H54 (cell line): ENCODE results near the gene ALB.
"Not testable (repeated sequence)": the region's sequence is repeated elsewhere in the genome, so short reads cannot be mapped to it uniquely, and the experiment has no call there.

ENCODE experiments used
- DNase-seq: peaks from one replicate; pipeline ENCODE4 v3.0.0; 2011; ENCODE audit warnings: low spot score, mixed read lengths; ENCODE audit not compliant: insufficient read length
- FAIRE-seq: peaks from 3 replicates; lab custom pipeline; 2011; peaks lifted over from hg19 to GRCh38; lab: Jason Lieb, UNC
- POLR2A ChIP-seq: IDR thresholded peaks from 2 replicates; pipeline ENCODE4 v1.6.1; 2011; ENCODE audit warnings: low read depth, mild to moderate bottlenecking, low read length

ALB gene

GRCh38 chr4:73404042-73404441, at the start of gene ALB:
Gene ALB, plus strand, starts transcription at chr4:73404287. Its CDS starts 41 bp downstream, at chr4:73404328.
- no peak for TF ChIP-seq POLR2A
- FAIRE-seq = no peak
- no peak for DNase-seq

- not testable (repeated sequence) for FAIRE-seq, DNase-seq
Measured at GRCh38 chr4:73357174-73357573, 46.9 kb upstream of the ALB start.

GRCh38 chr4:73369506-73370199, 34.4 kb upstream of the ALB start:
- FAIRE-seq, DNase-seq: not testable (repeated sequence)

GRCh38 chr4:73375328-73375741, 28.8 kb upstream of the ALB start:
- DNase-seq (no peak), FAIRE-seq (no peak)
- no peak for TF ChIP-seq POLR2A

GRCh38 chr4:73376251-73376650, 27.8 kb upstream of the ALB start:
- no peak for DNase-seq
- no peak for TF ChIP-seq POLR2A
- FAIRE-seq = no peak

GRCh38 chr4:73376976-73377375, 27.1 kb upstream of the ALB start:
- no peak for TF ChIP-seq POLR2A
- DNase-seq (no peak), FAIRE-seq (no peak)

GRCh38 chr4:73378887-73379286, 25.2 kb upstream of the ALB start:
- DNase-seq (no peak), FAIRE-seq (no peak)
- no peak for TF ChIP-seq POLR2A

- DNase-seq = no peak
- TF ChIP-seq POLR2A = no peak
- no peak for FAIRE-seq
Measured at GRCh38 chr4:73379946-73380345, 24.1 kb upstream of the ALB start.

- no peak for DNase-seq
- FAIRE-seq = no peak
- no peak for TF ChIP-seq POLR2A
Measured at GRCh38 chr4:73381214-73381613, 22.9 kb upstream of the ALB start.

- no peak for FAIRE-seq
- TF ChIP-seq POLR2A = no peak
- no peak for DNase-seq
Measured at GRCh38 chr4:73383452-73383851, 20.6 kb upstream of the ALB start.

- no peak for DNase-seq
- no peak for FAIRE-seq
- no peak for TF ChIP-seq POLR2A
Measured at GRCh38 chr4:73387552-73387951, 16.5 kb upstream of the ALB start.

- DNase-seq = no peak
- no peak for TF ChIP-seq POLR2A
- no peak for FAIRE-seq
Measured at GRCh38 chr4:73388887-73389286, 15.2 kb upstream of the ALB start.

- not testable (repeated sequence) for FAIRE-seq, DNase-seq
Measured at GRCh38 chr4:73389663-73390062, 14.4 kb upstream of the ALB start.

- DNase-seq (no peak), FAIRE-seq (no peak)
- no peak for TF ChIP-seq POLR2A
Measured at GRCh38 chr4:73391774-73392173, 12.3 kb upstream of the ALB start.

- DNase-seq (no peak), FAIRE-seq (no peak)
- TF ChIP-seq POLR2A = no peak
Measured at GRCh38 chr4:73392936-73393335, 11.2 kb upstream of the ALB start.

GRCh38 chr4:73396304-73396703, 7.8 kb upstream of the ALB start:
- FAIRE-seq = no peak
- no peak for DNase-seq
- no peak for TF ChIP-seq POLR2A
